Measurements from ENCODE around the gene SCLY. TPM values are rescaled to one million over a fixed set of nuclear protein-coding genes. Genes with fewer than 3 reads are reported as not detected.

The SCLY gene
- polyA plus RNA-seq, 1 experiment, result 11.2 TPM

- ChIA-PET CTCF (no interaction called here), POLR2A (interaction anchor here (0.7 kb wide), 1 partner anchor 116 kb away, joined by 5 read pairs; no protein-coding TSS in a partner anchor)
- Histone ChIP-seq H3K4me3 (ENCODE audit: low read depth, low read length) (no peak overlapping the region), H3K27ac (ENCODE audit: low read depth, low read length) (no peak overlapping the region), H3K9me3 (ENCODE audit: control insufficient read depth, insufficient read depth, low read length) (peaks cover under 1% of the 10 kb centered on the region; the same call in 1 of the 2 replicates), H3K27me3 (ENCODE audit: control insufficient read depth, insufficient read depth, low read length) (peaks cover 28% of the 10 kb centered on the region)
- no peak for DNase-seq (ENCODE audit: low read depth, low spot score)
- TF ChIP-seq CTCF (IDR thresholded peaks at IDR 0.05; ENCODE audit: low read depth, low read length), result no peak
Measured at GRCh38 chr2:238119756-238120462, 59.1 kb downstream of the SCLY start.

DNA sequence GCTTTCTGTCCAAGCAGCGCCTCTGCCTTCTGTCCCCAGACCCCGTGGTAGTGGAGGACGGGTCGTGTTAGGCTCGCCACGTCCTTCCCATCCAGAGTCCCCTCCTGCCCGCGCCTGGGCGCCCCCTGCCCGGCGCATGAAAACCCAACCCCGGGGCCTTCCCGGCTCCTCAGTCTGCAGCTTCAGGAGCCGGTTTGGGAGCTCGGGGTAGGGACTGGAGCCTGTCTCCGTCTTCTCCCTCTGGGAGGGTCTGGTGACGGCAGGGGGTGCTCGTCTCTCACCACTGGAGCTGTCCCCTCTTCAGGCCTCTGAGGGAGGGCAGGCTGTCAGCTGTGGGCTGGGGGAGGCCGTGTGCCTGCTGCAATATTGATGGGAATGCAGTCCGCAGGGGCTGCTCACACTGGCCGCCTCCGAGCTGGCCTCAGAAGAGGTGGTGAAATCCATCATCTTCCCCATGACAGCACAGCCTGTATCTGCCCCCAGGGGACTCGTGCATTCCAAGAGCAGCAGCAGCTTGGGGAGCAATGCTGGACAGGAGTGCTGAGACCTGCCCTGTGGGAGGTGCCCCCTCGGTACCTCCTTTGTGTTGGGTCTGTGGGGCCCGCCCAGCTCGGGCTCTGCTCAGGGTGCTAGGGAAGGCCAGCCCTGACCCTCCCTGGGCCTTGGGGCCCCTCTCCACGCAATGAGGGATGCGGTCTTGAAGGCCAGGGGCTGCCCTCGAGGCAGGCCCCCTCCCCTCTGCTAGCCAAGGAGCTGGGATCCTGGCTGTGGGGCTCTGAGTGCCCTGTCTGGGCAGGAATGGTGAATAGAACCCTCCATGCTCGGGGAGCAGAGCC lies 59.9 kb downstream of the SCLY start:
- Histone ChIP-seq H3K4me3 (ENCODE audit: low read depth, low read length) (no peak overlapping the region), H3K27ac (ENCODE audit: low read depth, low read length) (no peak overlapping the region), H3K27me3 (ENCODE audit: control insufficient read depth, insufficient read depth, low read length) (peaks cover 28% of the 10 kb centered on the region), H3K9me3 (ENCODE audit: control insufficient read depth, insufficient read depth, low read length) (no peaks in the 10 kb centered on the region; the same call in 1 of the 2 replicates)
- ChIA-PET POLR2A (interaction anchor here (0.6 kb wide), 1 partner anchor 74 kb away, joined by 3 read pairs; no protein-coding TSS in a partner anchor), CTCF (no interaction called here)
- no peak for TF ChIP-seq CTCF (IDR thresholded peaks at IDR 0.05; ENCODE audit: low read depth, low read length)
- no peak for DNase-seq (ENCODE audit: low read depth, low spot score)

- no peak overlapping the region for H3K4me3 ChIP-seq (ENCODE audit: low read depth, low read length)
- DNase-seq (ENCODE audit: low read depth, low spot score), result no peak
- POLR2A ChIA-PET, result no interaction called here
- peaks cover 28% of the 10 kb centered on the region for H3K27me3 ChIP-seq (ENCODE audit: control insufficient read depth, insufficient read depth, low read length)
- no peak overlapping the region for H3K27ac ChIP-seq (ENCODE audit: low read depth, low read length)
- no peak for TF ChIP-seq CTCF (IDR thresholded peaks at IDR 0.05; ENCODE audit: low read depth, low read length)
- CTCF ChIA-PET, result no interaction called here
- no peaks in the 10 kb centered on the region; the same call in 1 of the 2 replicates for H3K9me3 ChIP-seq (ENCODE audit: control insufficient read depth, insufficient read depth, low read length)
Measured at GRCh38 chr2:238121511-238122286, 60.9 kb downstream of the SCLY start.

GRCh38 chr2:238122287-238123217 lies 61.8 kb downstream of the SCLY start:
- no peak for TF ChIP-seq CTCF (IDR thresholded peaks at IDR 0.05; ENCODE audit: low read depth, low read length)
- ChIA-PET POLR2A (no interaction called here), CTCF (no interaction called here)
- Histone ChIP-seq H3K9me3 (ENCODE audit: control insufficient read depth, insufficient read depth, low read length) (no peaks in the 10 kb centered on the region; the same call in 1 of the 2 replicates), H3K27me3 (ENCODE audit: control insufficient read depth, insufficient read depth, low read length) (peaks cover 28% of the 10 kb centered on the region), H3K4me3 (ENCODE audit: low read depth, low read length) (no peak overlapping the region), H3K27ac (ENCODE audit: low read depth, low read length) (no peak overlapping the region)
- no peak for DNase-seq (ENCODE audit: low read depth, low spot score)
